GM21390 (cell line): ENCODE measurements around the gene KCNQ1.

Experiments used
- ATAC-seq: cut with Tn5 transposase; IDR thresholded peaks from one replicate; pipeline ENCODE4 v1.9.1; 2021; ENCODE audit not compliant: unreplicated experiment

Gene KCNQ1

GRCh38 chr11:2788168-2789071 lies 343.6 kb downstream of the KCNQ1 start:
- ATAC-seq: no peak

- ATAC-seq: no peak
These were observed 344.5 kb downstream of the KCNQ1 start for GRCh38 chr11:2789331-2789730.

GRCh38 chr11:2789791-2790567 lies 345.2 kb downstream of the KCNQ1 start:
- ATAC-seq: no peak

GRCh38 chr11:2790568-2790921 lies 345.7 kb downstream of the KCNQ1 start:
- no peak for ATAC-seq

GRCh38 chr11:2791139-2791520 lies 346.3 kb downstream of the KCNQ1 start:
- no peak for ATAC-seq

GRCh38 chr11:2791521-2792380 lies 346.9 kb downstream of the KCNQ1 start:
- no peak for ATAC-seq

GRCh38 chr11:2792381-2793250 lies 347.8 kb downstream of the KCNQ1 start:
- ATAC-seq: no peak

GRCh38 chr11:2793701-2794045 lies 348.9 kb downstream of the KCNQ1 start:
- ATAC-seq: no peak

- ATAC-seq: no peak
These were observed 349.5 kb downstream of the KCNQ1 start for GRCh38 chr11:2794046-2794967.

GRCh38 chr11:2794968-2795322 lies 350.1 kb downstream of the KCNQ1 start:
- ATAC-seq: no peak

GRCh38 chr11:2795491-2795991 lies 350.7 kb downstream of the KCNQ1 start:
- ATAC-seq: no peak

- ATAC-seq: no peak
These were observed 351.3 kb downstream of the KCNQ1 start for GRCh38 chr11:2796091-2796490.

GRCh38 chr11:2796508-2797113 lies 351.8 kb downstream of the KCNQ1 start:
- ATAC-seq: no peak

GRCh38 chr11:2797121-2797711 lies 352.4 kb downstream of the KCNQ1 start:
- ATAC-seq: no peak

- no peak for ATAC-seq
These were observed 353.0 kb downstream of the KCNQ1 start for GRCh38 chr11:2797741-2798361.

GRCh38 chr11:2798951-2799761 lies 354.3 kb downstream of the KCNQ1 start:
- no peak for ATAC-seq
